Gastroesophageal sphincter (tissue), 3 donors: Measurements from ENCODE around the gene ARHGEF38.

Experiments
- EP300 ChIP-seq: sonication (generic); formaldehyde crosslinking; IDR thresholded peaks from one replicate; pipeline ENCODE4 v1.6.1; 2017; ENCODE audit warnings: antibody characterized with exemption, mild to moderate bottlenecking
- POLR2A ChIP-seq, 2 donors: fragments of 450-650 bp; IDR thresholded peaks; one replicate each; pipeline ENCODE4 v1.6.1; 2017; ENCODE audit warnings: antibody characterized with exemption in 2 of 2, mild to moderate bottlenecking in 2 of 2, moderate library complexity in 1 of 2
- POLR2AphosphoS5 ChIP-seq: sonication (generic); formaldehyde crosslinking; IDR thresholded peaks from one replicate; pipeline ENCODE4 v1.6.1; 2017; ENCODE audit warnings: antibody characterized with exemption
- TF ChIP-seq, protein P1 (sequence below), 4 experiments: fragments of 200-600 bp in 2 of 4; fragments of 450-650 bp in 2 of 4; sonication (generic) in 1 of 4; IDR thresholded peaks; one replicate each; pipeline ENCODE4 v1.5.1; 2017 to 2019; ENCODE audit warnings: antibody characterized with exemption in 4 of 4, mild to moderate bottlenecking in 2 of 4, moderate library complexity in 2 of 4

GRCh38 chr4:105619188-105619931, 66.9 kb downstream of the ARHGEF38 start:
- TF ChIP-seq, protein P1, sequence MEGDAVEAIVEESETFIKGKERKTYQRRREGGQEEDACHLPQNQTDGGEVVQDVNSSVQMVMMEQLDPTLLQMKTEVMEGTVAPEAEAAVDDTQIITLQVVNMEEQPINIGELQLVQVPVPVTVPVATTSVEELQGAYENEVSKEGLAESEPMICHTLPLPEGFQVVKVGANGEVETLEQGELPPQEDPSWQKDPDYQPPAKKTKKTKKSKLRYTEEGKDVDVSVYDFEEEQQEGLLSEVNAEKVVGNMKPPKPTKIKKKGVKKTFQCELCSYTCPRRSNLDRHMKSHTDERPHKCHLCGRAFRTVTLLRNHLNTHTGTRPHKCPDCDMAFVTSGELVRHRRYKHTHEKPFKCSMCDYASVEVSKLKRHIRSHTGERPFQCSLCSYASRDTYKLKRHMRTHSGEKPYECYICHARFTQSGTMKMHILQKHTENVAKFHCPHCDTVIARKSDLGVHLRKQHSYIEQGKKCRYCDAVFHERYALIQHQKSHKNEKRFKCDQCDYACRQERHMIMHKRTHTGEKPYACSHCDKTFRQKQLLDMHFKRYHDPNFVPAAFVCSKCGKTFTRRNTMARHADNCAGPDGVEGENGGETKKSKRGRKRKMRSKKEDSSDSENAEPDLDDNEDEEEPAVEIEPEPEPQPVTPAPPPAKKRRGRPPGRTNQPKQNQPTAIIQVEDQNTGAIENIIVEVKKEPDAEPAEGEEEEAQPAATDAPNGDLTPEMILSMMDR (IDR thresholded peaks at IDR 0.05) = no peak
- no peak for TF ChIP-seq EP300
- no peak for TF ChIP-seq POLR2AphosphoS5
- no peak for TF ChIP-seq POLR2A (IDR thresholded peaks at IDR 0.05)
